GM19240 (cell line): ENCODE measurements around the gene SLC5A1.

Source experiments
- DNase-seq: peaks from one replicate; pipeline ENCODE4 v3.0.0; 2011; ENCODE audit warnings: low spot score; ENCODE audit not compliant: insufficient read length

The SLC5A1 gene

DNA sequence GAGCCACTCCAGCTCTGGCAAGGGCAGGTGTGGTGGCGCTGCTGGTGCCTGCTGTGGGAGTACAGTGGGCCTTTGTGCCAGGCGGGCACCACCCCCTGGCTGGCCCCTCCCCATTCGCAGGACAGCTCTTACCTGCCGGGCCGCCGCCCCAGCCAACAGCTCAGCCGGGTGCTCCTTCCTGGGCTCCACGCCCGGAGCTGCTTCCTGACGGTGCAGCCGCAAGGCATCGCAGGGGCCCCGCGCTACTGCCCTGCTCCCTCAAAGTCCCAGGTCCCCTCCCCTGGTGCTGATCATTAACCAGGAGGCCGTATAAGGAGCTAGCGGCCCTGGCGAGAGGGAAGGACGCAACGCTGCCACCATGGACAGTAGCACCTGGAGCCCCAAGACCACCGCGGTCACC is at the start of gene SLC5A1:
SLC5A1 (plus strand) TSS at position 338 of the 400 bp plus-strand sequence; CDS start at position 359, 21 bp downstream.
- no peak for DNase-seq

DNA sequence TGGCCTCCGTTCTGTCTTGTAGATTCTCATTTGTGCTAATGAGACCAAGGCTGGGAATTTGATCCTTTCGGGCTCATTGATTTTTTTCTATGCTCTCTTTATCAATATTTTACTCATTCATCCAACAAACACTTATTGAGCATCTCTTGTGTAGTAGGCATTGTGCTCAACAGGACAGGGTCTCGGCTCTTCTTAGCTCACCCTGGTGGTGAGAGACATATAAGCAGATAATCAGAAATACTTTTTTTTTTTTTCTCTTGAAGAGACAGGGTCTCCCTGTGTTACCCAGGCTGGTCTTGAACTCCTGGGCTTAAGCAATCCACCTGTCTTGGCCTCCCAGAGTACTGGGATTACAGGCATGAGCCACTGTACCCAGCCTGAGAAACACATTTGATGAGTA is 48.0 kb upstream of the SLC5A1 start:
- DNase-seq: no peak

DNA sequence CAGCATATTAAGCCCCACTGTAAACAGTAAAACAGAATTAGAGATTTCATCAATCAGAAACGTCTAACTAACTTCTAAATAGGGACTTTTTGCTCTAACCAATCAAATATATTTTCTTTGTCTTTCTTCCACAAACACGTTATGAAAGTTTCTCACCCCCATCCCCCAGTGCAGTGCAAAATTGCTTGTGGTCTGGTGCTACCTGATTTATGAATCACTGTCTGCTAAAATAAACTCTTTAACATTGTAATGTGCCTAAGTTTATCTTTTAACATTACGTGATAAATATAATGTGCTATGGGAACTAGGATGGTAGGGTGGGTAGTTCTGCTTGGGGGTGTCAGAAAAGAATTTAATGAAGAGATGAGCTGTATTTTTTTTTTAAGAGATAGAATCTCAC is 47.3 kb upstream of the SLC5A1 start:
- DNase-seq: no peak

DNA sequence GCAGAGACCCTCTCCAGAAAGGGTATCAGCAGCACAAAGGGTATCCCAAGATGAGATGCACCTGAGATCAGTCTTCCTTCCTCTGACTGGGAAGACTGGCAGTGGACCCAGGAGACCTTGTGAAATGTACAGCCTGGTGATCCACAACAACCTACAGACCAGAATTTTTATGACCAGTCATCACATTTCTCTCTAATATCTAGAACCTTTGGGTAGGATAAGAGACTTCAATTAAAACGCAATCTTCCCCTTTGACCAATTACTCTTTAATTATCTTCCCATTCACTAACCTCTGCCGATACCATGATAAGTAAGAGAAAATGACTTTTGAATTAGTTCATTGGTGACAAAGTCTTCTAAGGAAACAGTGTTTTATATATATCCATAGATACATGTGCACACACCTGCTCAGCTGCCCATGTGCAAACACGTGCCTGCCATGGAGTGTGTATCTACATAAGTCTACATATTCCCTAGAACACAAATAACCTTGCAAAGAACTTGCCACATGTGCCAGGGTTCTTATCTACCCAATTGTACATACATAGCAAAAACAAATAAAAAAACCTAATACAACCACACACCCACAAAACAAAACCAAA is 44.2 kb upstream of the SLC5A1 start:
- no peak for DNase-seq

DNA sequence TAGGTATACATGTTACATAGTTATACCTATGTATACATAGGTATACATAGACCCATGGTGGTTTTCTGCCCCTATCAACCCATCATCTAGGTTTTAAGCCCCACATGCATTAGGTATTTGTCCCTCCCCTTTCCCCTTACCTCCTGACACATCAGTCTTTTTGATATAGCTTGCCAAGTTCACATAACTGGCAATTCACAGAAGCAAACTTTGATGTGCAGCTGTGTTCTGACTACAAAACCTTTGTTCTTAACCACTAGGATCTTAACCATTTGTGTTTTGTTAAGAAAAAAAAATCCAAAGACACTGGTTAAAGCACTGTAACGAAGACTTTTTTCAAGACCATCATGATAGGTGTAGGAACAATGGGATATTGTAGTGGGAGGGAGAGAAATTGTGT is 42.9 kb upstream of the SLC5A1 start:
- DNase-seq: no peak

DNA sequence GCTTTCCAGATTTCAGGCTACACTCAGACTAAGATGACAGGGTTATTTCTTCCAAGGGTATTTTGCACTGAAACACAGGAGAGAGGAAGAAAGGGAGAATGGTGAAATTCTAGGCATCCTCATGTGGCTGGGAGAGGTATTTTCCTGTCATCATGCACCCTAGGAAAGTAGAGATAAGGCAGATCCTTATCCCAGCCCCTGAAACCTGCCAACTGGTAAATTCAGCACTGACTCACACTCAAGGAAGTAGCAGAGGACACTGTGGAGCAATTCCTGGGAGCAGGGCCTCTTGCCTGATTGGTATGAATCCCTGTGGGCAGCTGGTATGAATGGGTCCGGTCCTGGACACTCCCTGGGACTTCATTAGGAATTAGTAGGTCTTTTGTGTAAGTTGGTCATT is 37.6 kb upstream of the SLC5A1 start:
- no peak for DNase-seq

DNA sequence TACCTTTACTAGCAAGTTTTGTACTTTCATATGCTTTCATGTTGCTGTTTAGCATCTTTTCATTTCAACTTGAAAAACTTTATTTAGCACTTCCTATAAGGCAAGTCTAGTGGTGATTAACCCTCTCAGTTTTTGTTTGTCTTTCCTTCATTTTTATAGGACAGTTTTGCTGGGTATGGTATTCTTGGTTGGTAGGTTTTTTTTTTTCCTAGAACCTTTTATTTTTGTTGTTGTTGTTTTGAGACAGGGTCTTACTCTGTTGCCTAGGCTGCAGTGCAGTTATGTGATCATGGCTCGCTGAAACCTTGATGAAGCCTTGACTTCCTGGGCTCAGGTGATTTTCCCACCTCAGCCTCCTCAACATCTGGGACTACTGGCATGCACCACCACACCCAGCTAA is 29.9 kb upstream of the SLC5A1 start:
- no peak for DNase-seq

DNA sequence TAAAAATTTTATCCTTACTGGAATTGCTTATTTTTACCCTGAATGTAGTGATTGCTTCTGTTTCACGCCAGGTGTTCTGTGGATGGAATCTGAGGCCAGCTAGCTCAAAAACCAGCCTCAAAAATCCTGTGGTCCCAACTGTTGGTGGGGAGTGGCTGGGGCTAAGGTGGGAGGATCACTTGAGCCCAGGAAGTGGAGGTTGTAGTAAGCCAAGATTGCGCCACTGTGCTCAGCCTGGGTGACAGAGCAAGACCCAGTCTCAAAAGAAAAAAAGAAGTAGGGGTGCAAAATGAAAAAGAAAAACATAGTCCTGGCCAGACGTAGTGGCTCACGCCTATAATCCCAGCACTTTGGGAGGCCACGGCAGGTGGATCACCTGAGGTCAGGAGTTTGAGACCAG is 27.0 kb upstream of the SLC5A1 start:
- no peak for DNase-seq

DNA sequence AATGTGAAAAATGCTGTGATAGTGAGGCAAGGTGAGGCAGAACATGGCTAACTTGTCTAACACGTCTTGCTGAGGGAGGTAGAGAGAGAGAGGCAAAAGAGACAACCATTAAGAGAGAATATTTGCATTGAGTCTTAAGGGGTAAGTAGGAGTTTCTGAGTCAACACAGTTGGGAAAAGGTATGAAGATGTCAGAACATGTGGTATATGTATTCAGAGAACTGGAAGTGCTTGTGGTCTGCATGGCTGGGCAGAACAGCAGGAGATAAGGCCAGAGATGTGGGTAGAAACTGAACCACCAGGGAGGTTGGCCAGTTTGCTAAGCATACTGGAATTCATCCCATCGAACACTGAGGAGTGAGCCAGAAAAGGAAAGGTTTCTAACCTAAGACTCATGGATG is 25.0 kb upstream of the SLC5A1 start:
- DNase-seq: no peak

DNA sequence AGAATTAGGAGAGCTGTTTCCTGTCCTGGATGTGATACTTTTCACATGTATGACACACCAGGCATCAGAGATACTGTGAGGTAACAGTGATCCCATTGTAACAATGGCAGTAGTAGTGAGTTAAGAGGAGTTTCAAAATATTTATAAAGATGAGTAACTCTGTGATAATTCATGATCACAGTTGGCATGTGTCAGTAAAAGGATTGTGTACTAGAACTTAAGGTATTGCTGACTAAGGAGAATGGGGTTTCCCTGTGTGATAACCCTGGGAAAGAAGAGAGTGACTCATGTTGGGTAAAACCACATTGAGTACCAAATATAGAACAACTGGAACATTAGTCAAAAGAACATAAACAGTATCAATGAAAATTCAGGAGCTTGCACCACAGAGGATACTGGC is 22.9 kb upstream of the SLC5A1 start:
- no peak for DNase-seq

DNA sequence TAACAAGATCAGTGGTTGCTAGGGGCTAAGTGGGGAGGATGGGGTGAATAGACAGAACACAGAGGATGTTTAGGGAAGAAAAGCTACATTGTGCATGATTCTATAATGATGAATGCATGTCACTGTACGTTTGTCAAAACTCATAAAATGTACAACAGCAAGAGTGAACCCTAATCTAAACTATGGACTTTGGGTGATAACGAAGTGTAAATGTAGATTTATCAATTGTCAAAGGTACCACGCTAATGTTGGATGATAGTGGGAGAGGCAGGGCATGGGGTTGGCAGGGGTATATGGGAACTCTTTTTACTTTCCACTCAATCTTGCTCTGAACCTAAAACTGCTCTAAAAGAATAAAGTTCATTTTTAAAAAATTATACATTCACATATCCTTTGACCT is 21.3 kb upstream of the SLC5A1 start:
- DNase-seq: no peak

DNA sequence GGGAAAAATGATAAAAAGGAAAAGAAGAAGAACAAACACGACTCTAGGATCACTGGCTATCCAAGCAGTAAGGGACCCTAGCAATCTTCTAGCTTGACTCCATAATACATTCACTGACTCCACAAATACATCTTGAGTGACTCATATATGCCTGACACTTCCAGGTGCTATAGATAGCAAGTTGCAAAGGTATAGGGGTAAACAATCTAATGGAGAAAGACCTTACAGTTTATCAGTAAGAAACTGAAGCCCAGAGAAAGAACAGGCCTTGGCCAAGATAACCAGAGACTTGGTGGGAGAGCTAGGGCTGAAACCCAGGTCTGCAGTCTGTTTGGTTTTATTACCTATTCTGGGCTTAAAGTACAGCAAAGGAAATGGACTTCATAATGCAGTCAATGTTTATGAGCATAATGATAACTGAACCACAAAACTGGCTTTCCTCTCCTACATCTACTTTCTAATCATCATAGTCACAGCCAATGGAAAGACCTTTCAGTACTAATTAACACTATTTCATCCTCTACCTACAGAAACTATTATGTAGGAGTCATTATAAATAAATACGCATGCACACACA is 19.7 kb upstream of the SLC5A1 start:
- no peak for DNase-seq

DNA sequence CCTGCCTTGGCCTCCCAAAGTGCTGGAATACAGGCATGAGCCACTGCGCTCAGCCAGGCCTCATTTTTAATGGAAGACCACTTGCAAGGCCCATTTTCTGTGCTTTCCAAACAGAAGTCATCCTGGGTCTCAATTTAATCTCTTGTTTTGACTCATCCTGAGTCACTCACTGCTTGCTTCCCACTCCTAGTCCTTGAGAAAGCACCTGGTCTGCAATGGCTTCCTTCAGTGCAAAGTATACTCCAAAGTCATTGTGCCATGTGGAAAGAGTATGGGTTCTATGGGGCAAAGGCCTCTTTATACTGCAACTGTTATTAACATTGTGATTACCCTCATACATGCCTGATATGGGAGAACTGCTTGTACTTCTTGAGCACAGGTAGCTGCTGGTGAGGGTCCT is 18.3 kb upstream of the SLC5A1 start:
- DNase-seq: no peak

DNA sequence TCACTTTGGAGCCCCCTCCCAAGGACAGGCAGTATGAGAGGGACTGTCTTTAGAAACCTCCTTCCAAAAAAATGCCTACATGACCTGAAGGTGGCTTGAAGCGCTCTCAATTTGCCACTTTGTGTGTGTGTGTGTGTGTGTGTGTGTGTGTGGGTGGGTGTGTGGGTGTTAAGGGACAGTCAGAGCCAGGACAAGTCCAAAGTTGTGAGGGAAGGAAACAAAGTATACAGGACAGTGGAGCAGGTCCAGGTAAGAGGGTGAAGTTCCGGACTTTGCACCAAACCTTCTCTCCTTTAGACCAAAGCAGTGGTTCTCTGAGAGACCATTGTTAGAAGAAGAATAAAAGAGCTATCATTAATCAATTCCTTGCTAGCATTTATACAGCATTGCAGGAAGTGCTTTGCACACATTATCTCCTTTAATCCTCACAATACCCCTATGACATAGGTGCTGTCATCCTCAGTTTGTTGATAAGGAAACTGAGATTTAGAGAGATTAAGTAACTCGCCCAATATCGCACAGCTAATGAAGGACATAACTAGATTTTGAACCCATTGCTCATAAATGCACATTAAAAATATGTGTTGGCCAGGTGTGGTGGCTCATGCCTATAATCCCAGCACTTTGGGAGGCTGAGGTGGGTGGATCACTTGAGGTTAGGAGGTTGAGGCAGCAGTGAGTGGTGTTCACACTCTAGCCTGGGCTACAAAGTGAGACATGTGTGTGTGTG is 12.4 kb upstream of the SLC5A1 start:
- no peak for DNase-seq

DNA sequence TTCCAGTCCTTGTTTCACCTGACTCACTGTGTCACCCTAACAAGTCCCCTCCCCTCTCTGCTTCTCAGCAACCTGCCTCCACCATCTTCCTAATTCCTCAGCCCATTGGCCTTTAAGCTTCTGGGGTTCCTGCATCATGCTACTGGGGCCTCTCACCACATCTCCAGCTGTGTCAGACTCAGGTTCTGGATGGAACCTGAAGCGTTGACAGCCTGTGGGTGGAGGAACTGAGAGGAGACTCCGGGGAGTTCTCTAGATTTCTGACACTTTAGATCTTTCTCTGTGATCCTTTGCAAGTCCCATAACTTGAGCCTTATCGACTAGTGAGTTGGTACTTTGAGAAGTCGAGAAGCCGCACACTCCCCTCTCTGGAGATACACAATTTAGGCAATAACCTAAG is 11.6 kb upstream of the SLC5A1 start:
- no peak for DNase-seq

DNA sequence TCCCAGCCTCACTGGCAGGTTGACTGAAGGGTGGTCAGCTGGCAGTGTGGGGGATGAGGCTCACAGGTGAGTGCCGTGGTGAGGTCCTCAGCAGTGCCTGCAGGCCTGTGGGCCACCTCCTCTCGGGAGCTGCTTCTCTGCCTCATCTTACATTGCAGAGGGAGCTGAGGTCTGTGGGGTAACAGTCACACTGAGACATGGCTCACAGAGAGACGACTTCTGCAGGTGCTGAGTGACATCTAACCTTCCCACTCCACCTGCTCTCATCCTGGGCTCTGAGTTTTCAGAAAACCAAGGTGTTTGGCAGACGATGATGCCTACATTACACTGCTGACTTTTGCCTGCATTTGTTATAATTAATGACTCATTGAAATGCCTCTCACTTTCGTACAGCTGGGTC is 8.8 kb upstream of the SLC5A1 start:
- no peak for DNase-seq

DNA sequence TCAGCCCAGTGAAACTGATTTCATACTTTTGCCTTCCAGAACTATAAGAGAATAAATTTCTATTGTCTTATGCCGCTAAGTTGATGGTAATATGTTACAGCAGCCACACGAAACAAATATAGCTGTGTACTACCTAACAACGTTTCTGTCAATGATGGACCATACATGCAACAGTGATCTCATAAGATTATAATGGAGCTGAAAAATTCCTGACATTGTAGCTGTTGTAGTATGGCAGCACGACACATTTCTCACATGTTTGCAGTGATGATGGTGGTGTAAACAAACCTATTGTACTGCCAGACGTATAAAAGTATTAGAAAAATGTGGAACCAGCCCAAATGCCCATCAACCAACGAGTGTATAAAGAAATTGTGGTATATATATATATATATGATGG is 5.8 kb upstream of the SLC5A1 start:
- no peak for DNase-seq

DNA sequence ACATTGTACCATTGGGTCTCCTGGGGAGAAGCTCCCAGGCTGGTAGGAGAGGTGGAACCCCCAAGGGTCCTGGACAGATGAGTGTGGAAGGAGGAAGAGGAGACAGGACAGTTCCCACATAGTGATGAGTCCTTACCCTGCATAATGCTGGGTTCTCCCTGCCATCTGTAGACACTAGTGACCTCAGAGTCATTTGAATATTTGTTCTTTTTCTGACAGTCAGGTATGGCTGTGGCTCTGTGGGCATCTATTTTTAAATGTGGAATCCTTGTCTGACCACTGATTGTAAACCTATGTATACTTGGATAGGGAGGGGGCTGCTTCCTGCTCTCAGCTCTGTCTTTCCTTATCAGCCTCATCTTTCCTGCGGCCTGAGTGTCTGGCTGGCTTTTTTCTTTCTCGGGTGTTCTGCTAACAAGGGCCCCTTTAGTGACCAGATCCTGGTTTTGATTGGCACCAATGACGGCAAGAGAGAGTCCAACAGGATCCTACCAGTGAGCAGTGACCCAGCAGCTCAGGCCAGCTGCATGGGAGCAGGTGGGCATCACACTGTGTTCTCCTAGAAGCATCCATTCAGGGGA is 2.6 kb upstream of the SLC5A1 start:
- DNase-seq: no peak

DNA sequence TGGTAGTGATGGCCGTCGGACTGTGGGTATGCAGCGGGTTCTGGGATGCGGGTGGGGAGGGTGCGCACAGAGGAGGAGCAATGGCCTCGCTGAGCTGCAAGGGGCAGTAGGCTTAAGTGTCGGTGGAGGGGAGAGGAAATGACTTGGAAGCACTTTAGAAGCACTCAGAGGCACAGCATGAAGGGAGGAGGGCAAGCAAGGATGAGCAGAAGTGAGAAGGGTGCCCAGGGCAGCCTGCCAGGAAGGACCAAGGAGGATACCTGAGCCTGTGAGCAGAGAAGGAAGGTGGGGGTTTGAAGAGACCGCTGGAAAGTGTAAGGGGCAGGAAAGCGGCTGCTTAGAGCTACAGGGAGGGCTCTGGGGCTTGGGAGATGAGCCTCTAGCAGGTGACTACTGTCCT is 330 bp downstream of the SLC5A1 start:
- DNase-seq: no peak

DNA sequence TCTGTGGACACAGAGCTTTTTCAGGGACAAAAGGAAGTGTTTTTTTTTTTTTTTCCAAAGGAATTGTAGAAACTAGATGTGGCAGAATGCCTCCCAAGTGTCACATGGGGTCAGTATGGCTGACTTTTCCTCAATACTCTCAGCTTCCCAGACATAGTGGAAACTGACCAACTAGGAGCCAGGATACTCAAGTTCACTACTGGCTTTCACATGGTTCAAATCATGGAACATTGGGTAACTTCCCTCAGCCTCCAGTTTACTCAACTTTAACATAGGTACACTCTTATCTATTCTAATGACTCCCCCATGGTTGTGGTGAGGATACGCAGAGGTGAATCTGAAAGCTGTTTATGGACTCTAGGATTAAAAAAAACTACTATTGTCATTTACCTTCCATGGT is 1.4 kb downstream of the SLC5A1 start:
- no peak for DNase-seq

DNA sequence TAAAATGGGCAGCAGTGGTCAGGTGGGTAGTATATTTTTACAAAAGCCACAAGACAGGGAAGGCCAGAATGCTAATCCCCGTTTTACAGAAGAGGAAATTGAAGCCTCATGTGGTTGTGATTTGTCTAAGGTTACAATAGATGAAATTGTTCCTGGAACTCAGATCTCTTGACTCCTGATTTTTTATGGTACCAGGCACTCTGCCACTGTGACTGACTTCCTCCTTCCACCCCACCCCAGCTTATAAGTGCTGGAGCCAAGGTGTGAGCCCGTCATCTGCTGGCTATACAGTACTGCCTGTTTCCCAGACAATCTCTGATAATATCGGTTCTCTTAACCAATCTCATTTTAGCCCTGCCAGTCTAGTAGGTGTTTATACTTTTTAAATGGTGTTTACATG is 1.9 kb downstream of the SLC5A1 start:
- DNase-seq: no peak

DNA sequence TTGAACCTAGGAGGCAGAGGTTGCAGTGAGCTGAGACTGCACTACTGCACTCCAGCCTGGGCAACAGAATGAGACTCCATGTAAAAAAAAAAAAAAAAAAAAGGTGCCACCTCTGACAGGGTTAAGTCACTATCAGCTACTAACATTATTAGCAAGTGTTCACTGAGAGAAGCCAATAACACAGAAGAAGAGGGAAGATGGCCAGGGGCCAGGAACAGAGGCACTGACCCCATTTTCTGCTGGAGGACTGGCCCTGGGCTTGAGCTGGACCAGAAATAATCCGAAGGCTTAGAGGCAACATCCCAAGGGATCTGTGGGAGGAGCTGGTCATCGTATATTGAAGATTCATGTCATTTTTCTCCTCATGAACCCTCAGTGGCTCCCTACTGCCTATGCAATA is 5.0 kb downstream of the SLC5A1 start:
- no peak for DNase-seq
